Keratinocyte (primary cell): ENCODE measurements around the gene ABCC10.

ENCODE experiments used
- EZH2 ChIP-seq: IDR thresholded peaks from one replicate; pipeline ENCODE4 v1.6.1; 2012; ENCODE audit warnings: inconsistent platforms, mild to moderate bottlenecking, low read length, moderate library complexity
- TF ChIP-seq, protein P1 (sequence below), 3 experiments: IDR thresholded peaks in 1 of 3; conservative IDR thresholded peaks in 1 of 3; optimal IDR thresholded peaks in 1 of 3; 2 replicates in 2 of 3; 3 replicates in 1 of 3; pipeline versions ENCODE3 to v1.5.1; 2011; ENCODE audit warnings: low read length in 3 of 3, mild to moderate bottlenecking in 3 of 3, moderate library complexity in 2 of 3, control low read depth in 1 of 3, inconsistent platforms in 1 of 3; ENCODE audit not compliant: insufficient read depth in 2 of 3; ENCODE audit errors: extremely low read depth in 1 of 3

DNA sequence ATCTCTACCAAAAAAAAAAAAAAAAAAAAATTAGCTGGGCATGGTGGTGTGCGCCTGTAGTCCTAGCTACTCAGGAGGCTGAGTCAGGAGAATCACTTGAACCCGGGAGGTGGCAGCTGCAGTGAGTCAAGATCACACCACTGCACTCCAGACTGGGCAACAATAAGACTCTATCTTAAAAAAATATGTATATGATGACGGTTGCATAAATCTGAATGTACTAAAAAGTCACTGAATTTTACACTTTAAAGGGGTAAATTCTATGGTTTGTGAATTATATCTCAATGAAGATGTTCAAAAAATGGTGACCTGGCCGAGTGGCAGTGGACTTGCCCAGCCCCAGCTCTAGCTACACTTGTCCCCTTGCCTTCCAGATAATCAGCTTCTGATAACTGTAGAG lies 10.4 kb upstream of the ABCC10 start:
- TF ChIP-seq, protein P1, sequence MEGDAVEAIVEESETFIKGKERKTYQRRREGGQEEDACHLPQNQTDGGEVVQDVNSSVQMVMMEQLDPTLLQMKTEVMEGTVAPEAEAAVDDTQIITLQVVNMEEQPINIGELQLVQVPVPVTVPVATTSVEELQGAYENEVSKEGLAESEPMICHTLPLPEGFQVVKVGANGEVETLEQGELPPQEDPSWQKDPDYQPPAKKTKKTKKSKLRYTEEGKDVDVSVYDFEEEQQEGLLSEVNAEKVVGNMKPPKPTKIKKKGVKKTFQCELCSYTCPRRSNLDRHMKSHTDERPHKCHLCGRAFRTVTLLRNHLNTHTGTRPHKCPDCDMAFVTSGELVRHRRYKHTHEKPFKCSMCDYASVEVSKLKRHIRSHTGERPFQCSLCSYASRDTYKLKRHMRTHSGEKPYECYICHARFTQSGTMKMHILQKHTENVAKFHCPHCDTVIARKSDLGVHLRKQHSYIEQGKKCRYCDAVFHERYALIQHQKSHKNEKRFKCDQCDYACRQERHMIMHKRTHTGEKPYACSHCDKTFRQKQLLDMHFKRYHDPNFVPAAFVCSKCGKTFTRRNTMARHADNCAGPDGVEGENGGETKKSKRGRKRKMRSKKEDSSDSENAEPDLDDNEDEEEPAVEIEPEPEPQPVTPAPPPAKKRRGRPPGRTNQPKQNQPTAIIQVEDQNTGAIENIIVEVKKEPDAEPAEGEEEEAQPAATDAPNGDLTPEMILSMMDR (optimal IDR thresholded peaks at IDR 0.05 in 1 of 3, IDR thresholded peaks at IDR 0.05 in 1 of 3, conservative IDR thresholded peaks at IDR 0.05 in 1 of 3; ENCODE audit: extremely low read depth in 1 of 3, insufficient read depth in 2 of 3, low read length in 3 of 3): no peak
- TF ChIP-seq EZH2: no peak
